OCI-LY7 (cell line): ENCODE data around the gene PAX9.

Experiments
- CTCF ChIP-seq: fragments of 200-600 bp; sonication (generic); conservative IDR thresholded peaks from 2 replicates; pipeline ENCODE4 v1.5.1; 2014; ENCODE audit warnings: mild to moderate bottlenecking, antibody characterized with exemption, low read length, moderate library complexity, mixed read lengths
- EZH2phosphoT487 ChIP-seq: fragments of 200-600 bp; sonication (generic); IDR thresholded peaks from 2 replicates; pipeline ENCODE4 v1.6.1; 2018; ENCODE audit warnings: low read depth, borderline replicate concordance, mild to moderate bottlenecking, mixed run types, antibody characterized with exemption, low read length, moderate library complexity, mixed read lengths

- TF ChIP-seq CTCF, result no peak
- TF ChIP-seq EZH2phosphoT487, result no peak
These were observed 13.6 kb upstream of the PAX9 start for GRCh38 chr14:36647824-36648753.
